ENCODE results near the gene C14orf93. TPM values are rescaled to one million over a fixed set of nuclear protein-coding genes. Genes with fewer than 3 reads are reported as not detected.
A peak's percentile ranks its signal among the peaks of the same experiment; 100 is the strongest.
"Not testable (repeated sequence)": the region's sequence is repeated elsewhere in the genome, so short reads cannot be mapped to it uniquely, and the experiment has no call there.

Gene C14orf93
- total RNA-seq, 1 donor from 2014 or later: 12.6 TPM

DNA sequence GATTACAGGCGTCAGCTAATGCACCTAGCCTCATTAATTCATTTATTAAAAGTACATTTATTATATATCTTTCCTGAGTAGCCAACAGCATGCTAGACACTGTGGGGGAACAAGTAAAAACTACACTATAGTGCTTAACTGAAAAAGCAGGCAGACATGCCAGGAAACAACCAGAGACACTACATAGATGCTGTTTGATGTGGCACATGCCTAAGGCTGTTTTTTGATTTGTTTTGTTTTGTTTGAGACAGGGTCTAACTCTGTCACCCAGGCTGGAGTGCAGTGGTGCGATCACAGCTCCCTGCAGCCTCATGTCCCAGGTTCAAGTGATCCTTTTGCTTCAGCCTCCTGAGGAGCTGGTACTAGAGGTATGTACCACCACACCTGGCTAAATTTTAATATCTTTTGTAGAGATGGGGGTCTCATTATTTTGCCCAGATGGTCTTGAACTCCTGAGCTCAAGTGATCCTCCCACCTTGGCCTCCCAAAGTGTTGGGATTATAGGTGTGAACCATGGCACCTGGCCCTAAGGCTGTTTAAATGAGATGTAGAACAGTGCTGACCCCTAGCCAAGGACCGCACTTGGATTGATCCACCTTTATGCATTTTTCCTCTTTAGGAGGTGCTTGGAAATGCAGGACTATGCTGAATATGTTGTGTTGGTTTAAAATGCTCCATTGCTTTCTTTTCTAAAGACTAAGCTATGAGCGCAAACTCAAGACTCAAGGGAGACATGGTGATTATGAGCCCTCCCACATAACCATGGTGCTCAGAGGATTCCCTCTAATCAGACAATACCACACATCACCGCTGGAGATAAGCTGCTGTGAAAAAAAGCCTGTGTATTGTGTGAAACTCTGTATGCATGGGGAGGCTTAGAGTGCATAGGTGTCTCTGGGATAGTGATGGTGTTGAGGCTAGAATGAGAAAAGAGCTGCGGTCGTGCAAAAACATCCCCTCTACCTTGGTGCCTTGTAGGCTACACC, 10.5 kb upstream of the C14orf93 start:
- TF ChIP-seq CTCF (conservative IDR thresholded peaks at IDR 0.05): no peak
- Mint-ChIP-seq H3K9me3 (no peaks in the 10 kb centered on the region), H3K27me3 (peaks cover 4% of the 10 kb centered on the region), H3K36me3 (peaks cover 10% of the 10 kb centered on the region), H3K4me3 (no peak overlapping the region), H3K4me1 (ENCODE audit: unreplicated experiment) (peaks cover 48% of the 10 kb centered on the region), H3K27ac (no peak overlapping the region)
- no peak for DNase-seq (ENCODE audit: extremely low spot score, unreplicated experiment)

GRCh38 chr14:23018107-23018506, 8.2 kb upstream of the C14orf93 start:
- no peak for TF ChIP-seq CTCF (conservative IDR thresholded peaks at IDR 0.05)
- H3K4me1 Mint-ChIP-seq (ENCODE audit: unreplicated experiment): peaks cover 29% of the 10 kb centered on the region
- H3K27ac Mint-ChIP-seq: no peak overlapping the region
- no peaks in the 10 kb centered on the region for H3K9me3 Mint-ChIP-seq
- no peak overlapping the region for H3K4me3 Mint-ChIP-seq
- peaks cover 4% of the 10 kb centered on the region for H3K27me3 Mint-ChIP-seq
- no peak for DNase-seq (ENCODE audit: extremely low spot score, unreplicated experiment)
- no peaks in the 10 kb centered on the region for H3K36me3 Mint-ChIP-seq

- H3K4me3 Mint-ChIP-seq: no peak overlapping the region
- no peaks in the 10 kb centered on the region for H3K36me3 Mint-ChIP-seq
- H3K4me1 Mint-ChIP-seq (ENCODE audit: unreplicated experiment): peaks cover 26% of the 10 kb centered on the region
- TF ChIP-seq CTCF (conservative IDR thresholded peaks at IDR 0.05): no peak
- H3K9me3 Mint-ChIP-seq: no peaks in the 10 kb centered on the region
- DNase-seq (ENCODE audit: extremely low spot score, unreplicated experiment): no peak
- peak overlapping the region; percentile 29 for H3K27ac Mint-ChIP-seq
- H3K27me3 Mint-ChIP-seq: peaks cover 4% of the 10 kb centered on the region
These were observed 7.1 kb upstream of the C14orf93 start for GRCh38 chr14:23017091-23017490.

DNA sequence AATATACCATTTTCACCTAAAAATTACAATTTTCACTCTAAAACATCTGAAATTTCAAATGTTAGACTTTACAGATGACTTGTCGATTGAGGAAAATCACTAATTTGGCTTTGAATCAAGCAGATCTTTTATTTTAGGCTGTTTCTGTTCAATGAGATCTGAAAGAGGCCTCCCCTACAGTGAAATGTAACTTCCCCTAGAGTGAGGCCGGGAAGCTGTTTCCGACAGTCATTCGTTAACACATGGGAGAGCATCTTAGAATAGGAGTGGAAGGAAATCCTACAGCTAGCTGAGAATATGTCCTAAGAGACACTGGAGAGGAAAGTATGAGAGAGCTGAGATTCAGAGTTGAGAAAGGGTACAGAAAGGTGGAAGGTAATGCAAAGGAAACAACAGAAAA, 5.7 kb upstream of the C14orf93 start:
- TF ChIP-seq CTCF (conservative IDR thresholded peaks at IDR 0.05): no peak
- Mint-ChIP-seq H3K27ac (peak overlapping the region; percentile 30), H3K4me3 (no peak overlapping the region)

DNA sequence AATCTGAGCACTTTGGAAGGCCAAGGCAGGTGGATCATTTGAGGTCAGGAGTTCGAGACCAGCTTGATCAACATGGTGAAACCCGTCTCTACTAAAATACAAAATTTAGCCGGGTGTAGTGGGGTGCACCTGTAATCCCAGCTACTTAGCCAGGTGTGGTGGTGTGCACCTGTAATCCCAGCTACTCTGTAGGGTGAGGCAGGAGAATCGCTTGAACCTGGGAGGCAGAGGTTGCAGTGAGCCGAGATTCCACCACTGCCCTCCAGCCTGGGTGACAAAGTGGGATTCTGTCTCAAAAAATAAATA, 3.8 kb upstream of the C14orf93 start:
- DNase-seq (ENCODE audit: extremely low spot score, unreplicated experiment); H3K4me3 Mint-ChIP-seq; H3K27me3 Mint-ChIP-seq; H3K9me3 Mint-ChIP-seq; H3K36me3 Mint-ChIP-seq; H3K27ac Mint-ChIP-seq: not testable (repeated sequence)
- peaks cover 14% of the 10 kb centered on the region for H3K4me1 Mint-ChIP-seq (ENCODE audit: unreplicated experiment)

More for the DNA sequence above, 5.7 kb upstream of the C14orf93 start:
- Mint-ChIP-seq H3K27me3 (peaks cover 4% of the 10 kb centered on the region), H3K4me1 (ENCODE audit: unreplicated experiment) (peaks cover 11% of the 10 kb centered on the region), H3K9me3 (no peaks in the 10 kb centered on the region), H3K36me3 (no peaks in the 10 kb centered on the region)
- no peak for DNase-seq (ENCODE audit: extremely low spot score, unreplicated experiment)

- no peak for TF ChIP-seq CTCF (conservative IDR thresholded peaks at IDR 0.05)
- no peak for DNase-seq (ENCODE audit: extremely low spot score, unreplicated experiment)
- no peak overlapping the region for H3K27ac Mint-ChIP-seq
- H3K4me3 Mint-ChIP-seq: no peak overlapping the region
- H3K27me3 Mint-ChIP-seq: peaks cover 4% of the 10 kb centered on the region
- no peaks in the 10 kb centered on the region for H3K36me3 Mint-ChIP-seq
- no peaks in the 10 kb centered on the region for H3K9me3 Mint-ChIP-seq
- peaks cover 19% of the 10 kb centered on the region for H3K4me1 Mint-ChIP-seq (ENCODE audit: unreplicated experiment)
These were observed 3.3 kb upstream of the C14orf93 start for GRCh38 chr14:23013054-23013748.

Measured in type B pancreatic cell (in vitro differentiated cells).